HepG2 (cell line): Measurements from ENCODE around the gene PMPCB. TPM values are rescaled to one million over a fixed set of nuclear protein-coding genes. Genes with fewer than 3 reads are reported as not detected.

Experiments
- ATF7-NPFF ChIP-seq: sonication (generic); formaldehyde crosslinking; IDR thresholded peaks from 2 replicates; pipeline ENCODE4 v1.8.1; 2023; ENCODE audit warnings: mild to moderate bottlenecking, low read depth, missing genetic modification reagents, moderate library complexity
- CBFB ChIP-seq: sonication (generic); formaldehyde crosslinking; IDR thresholded peaks from 2 replicates; pipeline ENCODE4 v1.4.0; 2020; ENCODE audit warnings: missing genetic modification reagents
- EED ChIP-seq: sonication (generic); formaldehyde crosslinking; IDR thresholded peaks from 2 replicates; pipeline ENCODE4 v1.5.0; 2020; ENCODE audit warnings: mild to moderate bottlenecking, missing genetic modification reagents
- GATA4 ChIP-seq: sonication (generic); IDR thresholded peaks from 2 replicates; pipeline ENCODE4 v1.6.1; 2016; ENCODE audit warnings: antibody characterized with exemption, low read depth, borderline replicate concordance
- HNRNPLL ChIP-seq: fragments of 200-400 bp; formaldehyde crosslinking; IDR thresholded peaks from 2 replicates; pipeline ENCODE4 v1.6.1; 2017; ENCODE audit warnings: mild to moderate bottlenecking, low read depth, low read length; ENCODE audit not compliant: poor library complexity, severe bottlenecking
- MED1 ChIP-seq: sonication (generic); formaldehyde crosslinking; IDR thresholded peaks from 2 replicates; pipeline ENCODE4 v1.4.0; 2020; ENCODE audit warnings: missing genetic modification reagents
- NFE2 ChIP-seq: sonication (generic); formaldehyde crosslinking; IDR thresholded peaks from 2 replicates; pipeline ENCODE4 v1.4.0; 2020; ENCODE audit warnings: missing genetic modification reagents
- NFE2L2 ChIP-seq: fragments of 150-350 bp; IDR thresholded peaks from 2 replicates; pipeline ENCODE4 v1.6.1; 2014; ENCODE audit warnings: low read length
- NFIC ChIP-seq: IDR thresholded peaks from 2 replicates; pipeline ENCODE4 v1.6.1; 2012; ENCODE audit warnings: mild to moderate bottlenecking, low read length, inconsistent platforms
- NKX3-1 ChIP-seq: sonication (generic); formaldehyde crosslinking; IDR thresholded peaks from 2 replicates; pipeline ENCODE4 v1.5.0; 2020; ENCODE audit warnings: missing genetic modification reagents
- NR1H2 ChIP-seq: sonication (generic); formaldehyde crosslinking; IDR thresholded peaks from 2 replicates; pipeline ENCODE4 v1.8.1; 2022; ENCODE audit warnings: low read depth, missing genetic modification reagents, borderline replicate concordance
- NR2F6 ChIP-seq, 2 experiments: IDR thresholded peaks; 2 replicates each; pipeline ENCODE4 v1.6.1; 2016; ENCODE audit warnings: antibody characterized with exemption in 1 of 2, mild to moderate bottlenecking in 1 of 2
- RAD21 ChIP-seq: fragments of 450-650 bp; formaldehyde crosslinking; IDR thresholded peaks from 2 replicates; pipeline ENCODE4 v1.5.0; 2020; ENCODE audit warnings: mild to moderate bottlenecking
- RBM22 ChIP-seq: fragments of 200-400 bp; formaldehyde crosslinking; optimal IDR thresholded peaks from 2 replicates; pipeline ENCODE3; 2017; ENCODE audit warnings: mild to moderate bottlenecking, low read length, moderate library complexity
- SRY ChIP-seq: sonication (generic); formaldehyde crosslinking; IDR thresholded peaks from 2 replicates; pipeline ENCODE4 v1.8.0; 2022; ENCODE audit warnings: mild to moderate bottlenecking, missing genetic modification reagents
- TCF7 ChIP-seq: sonication (generic); IDR thresholded peaks from 2 replicates; pipeline ENCODE4 v1.6.1; 2016; ENCODE audit warnings: antibody characterized with exemption, low read depth
- THYN1 ChIP-seq: sonication (generic); formaldehyde crosslinking; IDR thresholded peaks from 2 replicates; pipeline ENCODE4 v1.8.1; 2023; ENCODE audit warnings: low read depth, mild to moderate bottlenecking, moderate library complexity, missing genetic modification reagents, borderline replicate concordance
- U2AF1 ChIP-seq: fragments of 200-400 bp; formaldehyde crosslinking; optimal IDR thresholded peaks from 2 replicates; pipeline ENCODE3; 2017; ENCODE audit warnings: mild to moderate bottlenecking, low read depth, low read length
- YY1 ChIP-seq: IDR thresholded peaks from 2 replicates; pipeline ENCODE4 v1.6.1; 2011; ENCODE audit warnings: low read length, low read depth, moderate library complexity, mild to moderate bottlenecking; ENCODE audit not compliant: insufficient read depth, insufficient replicate concordance
- ZFP90 ChIP-seq: sonication (generic); formaldehyde crosslinking; IDR thresholded peaks from 2 replicates; pipeline ENCODE4 v1.8.0; 2022; ENCODE audit warnings: missing genetic modification reagents, mild to moderate bottlenecking, inconsistent platforms, borderline replicate concordance
- ZMAT3 ChIP-seq: sonication (generic); formaldehyde crosslinking; conservative IDR thresholded peaks from 2 replicates; pipeline ENCODE4 v1.7.0; 2021; ENCODE audit warnings: missing genetic modification reagents
- ZNF180 ChIP-seq: sonication (generic); formaldehyde crosslinking; IDR thresholded peaks from 2 replicates; pipeline ENCODE4 v1.4.0; 2020; ENCODE audit warnings: low read depth, missing genetic modification reagents, borderline replicate concordance
- ZNF484 ChIP-seq: sonication (generic); formaldehyde crosslinking; IDR thresholded peaks from 2 replicates; pipeline ENCODE4 v1.5.1; 2020; ENCODE audit warnings: mild to moderate bottlenecking, low read depth, missing genetic modification reagents, borderline replicate concordance
- ZNF543 ChIP-seq: sonication (generic); formaldehyde crosslinking; IDR thresholded peaks from 2 replicates; pipeline ENCODE4 v1.4.0; 2020; ENCODE audit warnings: mild to moderate bottlenecking, missing genetic modification reagents
- ZSCAN29 ChIP-seq: sonication (generic); formaldehyde crosslinking; conservative IDR thresholded peaks from 2 replicates; pipeline ENCODE4 v1.4.0; 2020; ENCODE audit warnings: mild to moderate bottlenecking, missing genetic modification reagents
- polyA plus RNA-seq, 8 experiments: library from polyadenylated mRNA; depleted of rRNA in 3 of 8; stranded (reverse) in 7 of 8; unstranded in 1 of 8; fragments of >200 nt; fragmentation: Illumina TruSeq in 4 of 8; extraction: Trizol in 4 of 8; gene quantifications; 2 replicates each; pipeline versions ENCODE4 v1.2.1 to v1.2.3, GENCODE V29; 2011 to 2016; ENCODE audit warnings: low read depth in 4 of 8, missing spikeins in 1 of 8, mixed read lengths in 1 of 8; ENCODE audit not compliant: insufficient read depth in 1 of 8
- total RNA-seq, 5 experiments: library from RNA; depleted of rRNA; stranded (reverse); fragments of >200 nt; fragmentation: Illumina TruSeq; extraction: Trizol; gene quantifications; 2 replicates each; pipeline ENCODE4 v1.2.3, GENCODE V29; 2016; ENCODE audit warnings: low read depth in 1 of 5
- TF ChIP-seq, protein P1 (sequence below), 2 experiments: IDR thresholded peaks; 2 replicates each; pipeline ENCODE4 v1.6.1; 2011 to 2012; ENCODE audit warnings: low read length in 2 of 2, borderline replicate concordance in 1 of 2, low read depth in 1 of 2, mild to moderate bottlenecking in 1 of 2, moderate library complexity in 1 of 2
- TF ChIP-seq, protein P2 (sequence below): sonication (generic); formaldehyde crosslinking; conservative IDR thresholded peaks from 2 replicates; pipeline ENCODE4 v1.8.1; 2023; ENCODE audit warnings: missing genetic modification reagents

Gene PMPCB
- total and polyA plus RNA-seq, 2 of the 13 experiments (the other 11 are each of a cell fraction or from before 2014, with no cell fraction given) = 80.8 to 124 TPM

DNA sequence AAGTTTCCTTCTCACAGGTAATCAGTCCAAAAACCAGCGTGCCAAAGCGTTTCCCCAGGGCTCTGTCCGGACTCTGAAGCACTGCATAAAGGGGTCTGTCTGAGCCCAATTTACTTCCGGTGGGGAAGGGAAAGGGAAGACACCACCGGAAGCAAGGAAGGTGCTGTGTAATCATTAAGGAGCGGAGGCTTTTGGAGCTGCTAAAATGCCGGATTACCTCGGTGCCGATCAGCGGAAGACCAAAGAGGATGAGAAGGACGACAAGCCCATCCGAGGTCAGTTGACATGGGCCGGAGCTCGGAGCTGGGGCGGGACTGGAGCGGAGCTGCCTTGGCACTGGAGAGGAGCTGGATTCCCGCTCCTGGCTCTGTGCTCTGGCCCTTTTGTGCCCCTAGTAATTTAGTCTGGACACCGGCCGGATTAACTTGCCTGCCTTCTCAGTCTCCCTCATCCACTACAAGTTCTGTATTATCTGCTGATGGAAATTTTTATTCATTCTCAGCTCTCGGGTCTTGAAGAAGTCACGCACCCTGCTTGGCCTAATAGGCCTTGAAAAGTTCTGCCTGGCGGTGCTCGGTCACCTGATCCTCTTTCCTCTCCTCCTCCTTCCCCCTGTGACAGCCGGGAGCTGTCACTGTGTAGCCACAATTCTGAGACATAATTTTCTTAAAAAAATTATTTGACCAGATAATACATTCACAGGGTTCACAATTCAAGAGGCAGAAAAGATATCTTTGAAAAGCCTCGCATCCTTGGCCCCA is 50.5 kb downstream of the PMPCB start, which contains the start of gene PSMC2 (continued):
- TF ChIP-seq U2AF1 = no peak
- no peak for TF ChIP-seq ATF7-NPFF
- TF ChIP-seq NFIC = no peak
- TF ChIP-seq NR1H2 (CRISPR knock-in tag) = no peak
- peak; percentile 24; the same call in 1 of the 2 replicates for TF ChIP-seq NR2F6 (IDR thresholded peaks at IDR 0.05)
- no peak for TF ChIP-seq NR2F6 (CRISPR knock-in tag; IDR thresholded peaks at IDR 0.05)
- peak; percentile 76; the same call in 1 of the 2 replicates for TF ChIP-seq ZSCAN29 (CRISPR knock-in tag)
- TF ChIP-seq THYN1 (CRISPR knock-in tag) = no peak
- no peak for TF ChIP-seq ZNF484 (CRISPR knock-in tag)
- no peak for TF ChIP-seq CBFB (CRISPR knock-in tag)
- peak; percentile 51; the same call in 1 of the 2 replicates for TF ChIP-seq MED1
- TF ChIP-seq, protein P1, sequence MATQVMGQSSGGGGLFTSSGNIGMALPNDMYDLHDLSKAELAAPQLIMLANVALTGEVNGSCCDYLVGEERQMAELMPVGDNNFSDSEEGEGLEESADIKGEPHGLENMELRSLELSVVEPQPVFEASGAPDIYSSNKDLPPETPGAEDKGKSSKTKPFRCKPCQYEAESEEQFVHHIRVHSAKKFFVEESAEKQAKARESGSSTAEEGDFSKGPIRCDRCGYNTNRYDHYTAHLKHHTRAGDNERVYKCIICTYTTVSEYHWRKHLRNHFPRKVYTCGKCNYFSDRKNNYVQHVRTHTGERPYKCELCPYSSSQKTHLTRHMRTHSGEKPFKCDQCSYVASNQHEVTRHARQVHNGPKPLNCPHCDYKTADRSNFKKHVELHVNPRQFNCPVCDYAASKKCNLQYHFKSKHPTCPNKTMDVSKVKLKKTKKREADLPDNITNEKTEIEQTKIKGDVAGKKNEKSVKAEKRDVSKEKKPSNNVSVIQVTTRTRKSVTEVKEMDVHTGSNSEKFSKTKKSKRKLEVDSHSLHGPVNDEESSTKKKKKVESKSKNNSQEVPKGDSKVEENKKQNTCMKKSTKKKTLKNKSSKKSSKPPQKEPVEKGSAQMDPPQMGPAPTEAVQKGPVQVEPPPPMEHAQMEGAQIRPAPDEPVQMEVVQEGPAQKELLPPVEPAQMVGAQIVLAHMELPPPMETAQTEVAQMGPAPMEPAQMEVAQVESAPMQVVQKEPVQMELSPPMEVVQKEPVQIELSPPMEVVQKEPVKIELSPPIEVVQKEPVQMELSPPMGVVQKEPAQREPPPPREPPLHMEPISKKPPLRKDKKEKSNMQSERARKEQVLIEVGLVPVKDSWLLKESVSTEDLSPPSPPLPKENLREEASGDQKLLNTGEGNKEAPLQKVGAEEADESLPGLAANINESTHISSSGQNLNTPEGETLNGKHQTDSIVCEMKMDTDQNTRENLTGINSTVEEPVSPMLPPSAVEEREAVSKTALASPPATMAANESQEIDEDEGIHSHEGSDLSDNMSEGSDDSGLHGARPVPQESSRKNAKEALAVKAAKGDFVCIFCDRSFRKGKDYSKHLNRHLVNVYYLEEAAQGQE (IDR thresholded peaks at IDR 0.05; ENCODE audit: borderline replicate concordance in 1 of 2, low read depth in 1 of 2, low read length in 2 of 2) = peak in 1 of 2 experiments; percentile 47; a peak in 2 of 4 replicates
- peak; percentile 18; the same call in 1 of the 2 replicates for TF ChIP-seq NFE2L2
- no peak for TF ChIP-seq ZMAT3 (CRISPR knock-in tag)
- TF ChIP-seq GATA4 = no peak
- TF ChIP-seq RAD21 (CRISPR knock-in tag) = no peak
- TF ChIP-seq YY1 = peak; percentile 78
- TF ChIP-seq NKX3-1 (CRISPR knock-in tag) = no peak
- no peak for TF ChIP-seq HNRNPLL
- no peak for TF ChIP-seq RBM22
- TF ChIP-seq NFE2 (CRISPR knock-in tag) = no peak
- peak; percentile 63; the same call in 1 of the 2 replicates for TF ChIP-seq EED
- peak; percentile 63; the same call in 1 of the 2 replicates for TF ChIP-seq ZFP90
- TF ChIP-seq ZNF180 (CRISPR knock-in tag) = no peak
- no peak; the same call in 1 of the 2 replicates for TF ChIP-seq SRY (CRISPR knock-in tag)
- TF ChIP-seq TCF7 = no peak
- no peak for TF ChIP-seq ZNF543 (CRISPR knock-in tag)
- TF ChIP-seq, protein P2, sequence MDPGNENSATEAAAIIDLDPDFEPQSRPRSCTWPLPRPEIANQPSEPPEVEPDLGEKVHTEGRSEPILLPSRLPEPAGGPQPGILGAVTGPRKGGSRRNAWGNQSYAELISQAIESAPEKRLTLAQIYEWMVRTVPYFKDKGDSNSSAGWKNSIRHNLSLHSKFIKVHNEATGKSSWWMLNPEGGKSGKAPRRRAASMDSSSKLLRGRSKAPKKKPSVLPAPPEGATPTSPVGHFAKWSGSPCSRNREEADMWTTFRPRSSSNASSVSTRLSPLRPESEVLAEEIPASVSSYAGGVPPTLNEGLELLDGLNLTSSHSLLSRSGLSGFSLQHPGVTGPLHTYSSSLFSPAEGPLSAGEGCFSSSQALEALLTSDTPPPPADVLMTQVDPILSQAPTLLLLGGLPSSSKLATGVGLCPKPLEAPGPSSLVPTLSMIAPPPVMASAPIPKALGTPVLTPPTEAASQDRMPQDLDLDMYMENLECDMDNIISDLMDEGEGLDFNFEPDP (CRISPR knock-in tag) = no peak
